Activated CD4-positive, alpha-beta T cell treated with anti-CD3 and anti-CD28 coated beads, Interleukin-2, amount 50 U/mL, for 24 hours (primary cell): ENCODE data around the gene PTP4A1.

Source experiments
- DNase-seq, 2 donors: peaks; one replicate each; pipeline ENCODE4 v3.0.0-alpha.2; 2020; ENCODE audit warnings: low read depth in 1 of 2, low spot score in 1 of 2

PTP4A1 gene

GRCh38 chr6:63554782-63555181, 17.5 kb upstream of the PTP4A1 start:
- no peak for DNase-seq

GRCh38 chr6:63556369-63556768, 15.9 kb upstream of the PTP4A1 start:
- DNase-seq, result no peak

GRCh38 chr6:63558278-63558677, 14.0 kb upstream of the PTP4A1 start:
- no peak for DNase-seq

GRCh38 chr6:63560801-63561287, 11.4 kb upstream of the PTP4A1 start:
- no peak for DNase-seq

GRCh38 chr6:63561288-63561687, 11.0 kb upstream of the PTP4A1 start:
- DNase-seq, result no peak

GRCh38 chr6:63563235-63563634, 9.0 kb upstream of the PTP4A1 start:
- DNase-seq, result no peak

- no peak for DNase-seq
Measured at GRCh38 chr6:63565058-63565726, 7.1 kb upstream of the PTP4A1 start.

GRCh38 chr6:63565727-63566596, 6.3 kb upstream of the PTP4A1 start:
- DNase-seq, result no peak

GRCh38 chr6:63567966-63568365, 4.3 kb upstream of the PTP4A1 start:
- no peak for DNase-seq

GRCh38 chr6:63571361-63572043, 778 bp upstream of the PTP4A1 start:
- DNase-seq, result peak in 1 of 2 donors; percentile 39

GRCh38 chr6:63572747-63573075, 431 bp downstream of the PTP4A1 start:
- no peak for DNase-seq

- peak; percentile 43 to 55 for DNase-seq
Measured at GRCh38 chr6:63573076-63573898, 1.0 kb downstream of the PTP4A1 start.

- peak in 1 of 2 donors; percentile 33 for DNase-seq
Measured at GRCh38 chr6:63573899-63574553, 1.7 kb downstream of the PTP4A1 start.

- DNase-seq, result no peak
Measured at GRCh38 chr6:63574554-63574900, 2.2 kb downstream of the PTP4A1 start.

GRCh38 chr6:63576147-63576772, 4.0 kb downstream of the PTP4A1 start:
- DNase-seq, result no peak

GRCh38 chr6:63576985-63577712, 4.9 kb downstream of the PTP4A1 start:
- DNase-seq, result no peak

GRCh38 chr6:63578757-63579156, 6.5 kb downstream of the PTP4A1 start:
- DNase-seq, result no peak

GRCh38 chr6:63579937-63580703, 7.8 kb downstream of the PTP4A1 start:
- no peak for DNase-seq

GRCh38 chr6:63580704-63580961, 8.4 kb downstream of the PTP4A1 start:
- no peak for DNase-seq
